Activated CD8-positive, alpha-beta memory T cell treated with anti-CD3 and anti-CD28 coated beads for 1 hour (primary cell): ENCODE data around the gene RFTN2.
"Not testable (repeated sequence)": the region's sequence is repeated elsewhere in the genome, so short reads cannot be mapped to it uniquely, and the experiment has no call there.

Source experiments
- DNase-seq, 2 donors: peaks; one replicate each; pipeline ENCODE4 v3.0.0-alpha.2; 2020; ENCODE audit warnings: low read depth in 1 of 2; ENCODE audit errors: extremely low read depth in 1 of 2

RFTN2 gene

DNA sequence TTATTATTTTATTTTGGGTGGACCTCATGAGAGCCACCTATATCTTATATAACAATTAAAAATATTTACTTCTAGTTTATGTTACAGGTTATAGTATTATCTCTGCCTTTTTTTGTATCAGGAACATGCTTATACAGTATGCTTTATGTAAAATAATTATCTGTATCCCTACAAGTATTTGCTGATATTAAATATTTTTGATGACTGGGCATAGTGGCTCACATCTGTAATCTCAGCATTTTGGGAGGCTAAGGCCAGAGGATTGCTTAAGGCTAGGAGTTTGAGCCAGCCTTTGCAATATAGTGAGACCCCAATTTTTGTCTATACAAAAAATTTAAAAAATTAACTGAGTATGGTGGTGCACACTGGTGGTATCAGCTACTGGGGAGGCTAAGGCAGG is 119.9 kb downstream of the RFTN2 start:
- no peak for DNase-seq

DNA sequence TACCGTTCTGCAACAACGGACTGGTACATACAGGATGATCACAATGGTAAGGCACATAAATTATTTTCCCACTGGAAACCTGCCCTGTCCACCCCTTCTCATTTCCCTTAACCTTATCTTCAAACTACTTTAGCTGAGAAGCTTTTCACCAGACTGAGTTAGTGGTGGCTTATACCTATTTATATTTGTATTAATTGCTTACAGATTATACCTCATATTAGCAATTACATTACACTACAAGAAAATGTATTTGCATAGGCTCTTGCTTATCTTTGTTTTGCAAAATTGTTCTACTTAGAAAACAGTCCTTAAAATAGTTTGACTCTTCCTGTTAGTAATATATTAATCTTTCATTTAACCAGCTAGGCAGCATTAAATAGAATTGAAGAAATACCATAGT is 124.1 kb downstream of the RFTN2 start:
- DNase-seq = not testable (repeated sequence)

DNA sequence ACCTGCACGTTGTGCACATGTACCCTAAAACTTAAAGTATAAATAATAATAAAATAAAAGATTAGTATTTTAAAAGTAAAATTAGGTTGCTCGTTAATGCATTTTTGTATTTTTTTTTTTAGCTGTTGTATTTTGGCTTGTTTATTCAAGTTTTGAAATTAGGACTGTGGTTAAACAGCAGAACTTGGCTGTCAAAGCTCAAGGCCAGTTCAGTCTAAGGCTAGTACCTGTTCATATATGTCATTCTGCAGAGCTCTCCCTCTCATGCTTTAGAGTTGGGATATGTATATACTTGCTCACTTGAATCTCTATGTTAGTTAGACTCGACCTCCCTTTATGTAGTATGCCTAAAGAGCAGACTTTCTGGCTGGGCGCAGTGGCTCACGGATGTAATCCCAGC is 126.8 kb downstream of the RFTN2 start:
- no peak for DNase-seq

DNA sequence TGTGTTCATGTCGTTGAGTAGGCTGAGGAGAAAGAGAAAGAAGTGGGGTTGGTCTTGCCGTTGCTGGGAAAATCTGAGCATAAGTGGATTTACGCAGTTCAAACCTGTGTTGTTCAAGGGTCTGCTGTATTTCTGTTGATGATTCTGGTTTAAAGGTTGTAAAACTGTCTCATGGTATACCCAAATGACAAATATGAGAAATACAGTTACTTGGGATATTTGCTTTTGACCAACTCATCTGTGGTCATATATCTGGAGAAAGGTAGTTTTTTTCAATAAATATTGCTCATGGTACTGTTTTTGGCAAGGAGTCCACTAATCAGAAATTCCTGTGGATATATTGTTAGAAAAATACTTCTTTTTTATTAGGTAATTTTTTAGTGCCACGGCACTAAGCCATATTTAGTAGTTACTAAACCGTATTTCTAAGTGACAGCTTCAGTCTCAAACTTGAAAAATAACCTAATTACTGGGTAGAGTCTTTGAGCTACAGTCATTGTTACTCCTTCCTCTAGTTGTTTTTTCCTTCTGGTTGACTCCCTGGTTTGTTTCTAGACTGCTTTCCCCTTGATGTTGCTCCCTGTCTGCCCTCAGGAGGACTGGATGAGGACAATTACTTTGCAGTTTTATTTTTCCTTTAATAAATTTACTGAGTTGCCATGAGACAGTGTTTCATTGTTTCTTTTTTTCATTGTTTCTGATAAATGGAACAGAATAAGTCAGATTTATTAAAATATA is 128.1 kb downstream of the RFTN2 start:
- DNase-seq = no peak

DNA sequence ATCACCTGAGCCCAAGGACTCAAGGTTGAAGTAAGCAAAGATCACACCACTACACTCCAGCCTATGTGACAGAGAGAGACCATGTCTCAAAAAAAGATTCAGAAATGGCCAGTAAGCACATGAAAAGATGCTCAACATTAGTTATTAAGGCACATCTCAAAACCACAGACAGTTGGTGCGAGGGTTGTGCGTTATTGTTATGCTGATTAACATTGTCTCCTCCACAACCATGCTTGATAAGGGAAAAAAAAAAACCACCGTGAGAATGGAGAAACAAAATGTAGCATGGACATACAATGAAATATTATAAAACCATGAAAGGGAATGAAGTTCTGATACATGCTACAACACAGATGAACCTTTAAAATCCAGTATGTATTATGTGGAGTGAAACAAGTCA is 132.2 kb downstream of the RFTN2 start:
- no peak for DNase-seq

DNA sequence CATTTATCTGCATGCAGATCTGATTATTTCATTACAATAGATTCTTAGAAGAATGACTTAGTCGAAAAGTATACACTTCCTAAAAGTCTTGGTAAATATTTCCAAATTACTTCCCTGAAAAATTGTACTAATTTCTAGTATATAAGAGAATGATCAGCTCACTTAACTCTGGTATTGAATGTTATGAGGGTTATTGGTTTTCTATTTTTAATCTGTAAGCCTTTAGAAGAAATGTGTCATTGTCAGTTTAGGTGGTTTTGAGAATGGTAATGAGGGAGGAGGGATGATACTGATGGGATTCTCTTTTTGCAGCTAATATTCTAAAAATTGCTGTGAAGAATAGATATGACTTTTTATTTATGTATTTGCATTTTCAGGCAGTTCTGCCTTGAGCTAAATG is 135.7 kb downstream of the RFTN2 start:
- DNase-seq = no peak

DNA sequence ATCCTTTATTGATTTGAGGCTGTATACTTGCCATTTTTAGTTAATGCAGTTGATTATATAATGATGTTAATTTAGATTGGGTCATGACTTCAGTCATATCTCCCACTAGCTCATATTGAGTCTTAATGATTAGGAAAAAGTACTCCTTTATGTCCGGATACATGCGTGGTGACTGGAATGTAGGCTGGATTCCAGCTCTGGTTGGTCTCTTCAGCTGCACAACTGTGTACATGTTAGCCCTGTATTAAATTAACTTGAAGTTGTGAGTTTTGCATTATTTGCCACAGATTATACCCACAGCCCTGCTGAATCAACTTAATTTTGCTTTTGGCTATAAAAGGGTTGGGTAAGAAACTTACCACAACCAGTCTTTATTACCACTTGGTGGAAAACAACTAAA is 137.0 kb downstream of the RFTN2 start:
- DNase-seq = no peak
